ENCODE data around the gene SMARCA2. TPM values are rescaled to one million over a fixed set of nuclear protein-coding genes. Genes with fewer than 3 reads are reported as not detected.

The SMARCA2 gene
- total RNA-seq, 1 experiment from 2014 or later = 108 TPM

- no peak overlapping the region for H3K4me2 ChIP-seq (ENCODE audit: low read depth, low read length, poor library complexity, severe bottlenecking)
- no peaks in the 10 kb centered on the region for H3K9me2 ChIP-seq (replicated peaks; ENCODE audit: insufficient read depth, low read length)
- peaks cover 90% of the 10 kb centered on the region for H3K4me1 ChIP-seq (ENCODE audit: low read length)
- H3K27me3 ChIP-seq (ENCODE audit: low read length) = no peaks in the 10 kb centered on the region
- H3K36me3 ChIP-seq (ENCODE audit: insufficient read depth, low read length) = no peaks in the 10 kb centered on the region; the same call in 1 of the 2 replicates
- H3K4me3 ChIP-seq (ENCODE audit: low read length) = no peak overlapping the region
- no peaks in the 10 kb centered on the region for H3K79me2 ChIP-seq (ENCODE audit: low read length)
- no peaks in the 10 kb centered on the region for H3K9me3 ChIP-seq (ENCODE audit: low read length)
- H3K9ac ChIP-seq (ENCODE audit: low read length) = no peak overlapping the region; the same call in 1 of the 2 replicates
- H3K27ac ChIP-seq (ENCODE audit: low read length) = peak overlapping the region; percentile 95
- peak; percentile 41 for DNase-seq
- no peak overlapping the region for H2AFZ ChIP-seq (ENCODE audit: low read length)
- no peaks in the 10 kb centered on the region for H4K20me1 ChIP-seq (ENCODE audit: insufficient read depth, low read depth, low read length)
Measured at GRCh38 chr9:2231101-2231500, 216.0 kb downstream of the SMARCA2 start.

DNA sequence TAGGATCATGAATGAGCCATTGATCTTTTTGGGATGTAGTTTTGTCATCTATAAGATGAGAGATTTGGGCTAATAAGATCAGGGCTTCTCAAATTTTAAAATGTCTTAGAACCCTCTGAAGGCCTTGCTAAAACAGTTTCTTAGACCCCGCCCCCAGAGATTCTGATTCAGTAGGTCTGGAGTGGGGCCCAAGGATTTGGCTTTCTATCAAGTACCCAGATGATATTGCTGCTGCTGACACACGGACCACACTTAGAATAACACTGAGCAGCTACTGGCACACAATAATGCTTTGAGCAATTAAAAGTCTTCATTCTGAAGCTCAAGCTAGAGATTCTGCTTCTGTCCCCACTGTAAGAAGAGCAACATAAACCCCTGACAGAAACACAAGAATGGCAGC, 216.7 kb downstream of the SMARCA2 start:
- Histone ChIP-seq H3K4me1 (ENCODE audit: low read length) (peaks cover 96% of the 10 kb centered on the region), H3K4me3 (ENCODE audit: low read length) (no peak overlapping the region), H3K9ac (ENCODE audit: low read length) (peak overlapping the region; percentile 47), H2AFZ (ENCODE audit: low read length) (no peak overlapping the region), H3K4me2 (ENCODE audit: low read depth, low read length, poor library complexity, severe bottlenecking) (peak overlapping the region; percentile 17), H3K27me3 (ENCODE audit: low read length) (no peaks in the 10 kb centered on the region), H4K20me1 (ENCODE audit: insufficient read depth, low read depth, low read length) (no peaks in the 10 kb centered on the region), H3K79me2 (ENCODE audit: low read length) (no peaks in the 10 kb centered on the region), H3K27ac (ENCODE audit: low read length) (peak overlapping the region; percentile 95), H3K9me2 (replicated peaks; ENCODE audit: insufficient read depth, low read length) (no peaks in the 10 kb centered on the region), H3K36me3 (ENCODE audit: insufficient read depth, low read length) (no peaks in the 10 kb centered on the region; the same call in 1 of the 2 replicates), H3K9me3 (ENCODE audit: low read length) (no peaks in the 10 kb centered on the region)
- DNase-seq = peak; percentile 72

GRCh38 chr9:2233274-2233673, 218.1 kb downstream of the SMARCA2 start:
- Histone ChIP-seq H3K27me3 (ENCODE audit: low read length) (no peaks in the 10 kb centered on the region), H3K4me2 (ENCODE audit: low read depth, low read length, poor library complexity, severe bottlenecking) (peak overlapping the region; percentile 61), H3K9me3 (ENCODE audit: low read length) (no peaks in the 10 kb centered on the region), H3K4me3 (ENCODE audit: low read length) (no peak overlapping the region), H2AFZ (ENCODE audit: low read length) (no peak overlapping the region), H3K36me3 (ENCODE audit: insufficient read depth, low read length) (no peaks in the 10 kb centered on the region; the same call in 1 of the 2 replicates), H3K27ac (ENCODE audit: low read length) (peak overlapping the region; percentile 95), H3K9me2 (replicated peaks; ENCODE audit: insufficient read depth, low read length) (no peaks in the 10 kb centered on the region), H3K79me2 (ENCODE audit: low read length) (no peaks in the 10 kb centered on the region), H3K4me1 (ENCODE audit: low read length) (peaks cover 97% of the 10 kb centered on the region), H3K9ac (ENCODE audit: low read length) (peak overlapping the region; percentile 71), H4K20me1 (ENCODE audit: insufficient read depth, low read depth, low read length) (no peaks in the 10 kb centered on the region)
- peak; percentile 44 for DNase-seq

DNA sequence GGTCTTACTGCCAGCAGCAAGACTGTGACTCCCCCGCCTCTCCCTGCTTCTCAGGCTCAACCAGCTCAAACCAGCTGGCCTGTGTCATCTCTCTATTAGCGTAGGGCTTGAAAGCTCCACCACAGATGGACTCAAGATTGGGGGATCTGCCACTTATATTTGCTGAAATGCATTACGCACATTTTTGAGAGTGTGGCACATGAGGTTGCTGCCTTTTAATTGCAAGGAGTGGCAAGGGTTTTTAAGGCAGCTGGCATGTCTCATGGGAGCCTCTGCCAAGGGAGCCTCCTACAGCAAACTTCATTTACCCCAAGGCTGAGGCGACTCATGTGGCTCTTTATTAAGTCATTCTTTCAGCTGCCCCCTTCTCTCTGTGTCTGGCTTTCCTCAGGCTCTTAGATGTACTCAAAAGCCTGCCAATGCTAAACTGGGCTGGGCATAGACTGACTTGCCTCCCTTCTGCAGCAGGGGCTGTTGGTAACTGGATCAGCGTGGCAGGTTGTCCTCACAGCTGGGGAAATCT, 219.3 kb downstream of the SMARCA2 start:
- peak; percentile 83 for DNase-seq

GRCh38 chr9:2235623-2236022, 220.5 kb downstream of the SMARCA2 start:
- Histone ChIP-seq H4K20me1 (ENCODE audit: insufficient read depth, low read depth, low read length) (no peaks in the 10 kb centered on the region), H2AFZ (ENCODE audit: low read length) (no peak overlapping the region), H3K79me2 (ENCODE audit: low read length) (no peaks in the 10 kb centered on the region), H3K27me3 (ENCODE audit: low read length) (no peaks in the 10 kb centered on the region), H3K9ac (ENCODE audit: low read length) (peak overlapping the region; percentile 71), H3K4me3 (ENCODE audit: low read length) (peak overlapping the region; percentile 37; the same call in 1 of the 2 replicates), H3K27ac (ENCODE audit: low read length) (peak overlapping the region; percentile 95), H3K4me1 (ENCODE audit: low read length) (peaks cover 95% of the 10 kb centered on the region), H3K9me3 (ENCODE audit: low read length) (no peaks in the 10 kb centered on the region), H3K4me2 (ENCODE audit: low read depth, low read length, poor library complexity, severe bottlenecking) (peak overlapping the region; percentile 61), H3K36me3 (ENCODE audit: insufficient read depth, low read length) (no peaks in the 10 kb centered on the region), H3K9me2 (replicated peaks; ENCODE audit: insufficient read depth, low read length) (no peaks in the 10 kb centered on the region)
- DNase-seq = peak; percentile 40

More for the DNA sequence above, 219.3 kb downstream of the SMARCA2 start:
- no peaks in the 10 kb centered on the region for H3K79me2 ChIP-seq (ENCODE audit: low read length)
- no peaks in the 10 kb centered on the region for H3K9me2 ChIP-seq (replicated peaks; ENCODE audit: insufficient read depth, low read length)
- H3K4me1 ChIP-seq (ENCODE audit: low read length) = peaks cover 97% of the 10 kb centered on the region
- H3K9ac ChIP-seq (ENCODE audit: low read length) = peak overlapping the region; percentile 71
- peak overlapping the region; percentile 95 for H3K27ac ChIP-seq (ENCODE audit: low read length)
- H3K36me3 ChIP-seq (ENCODE audit: insufficient read depth, low read length) = no peaks in the 10 kb centered on the region; the same call in 1 of the 2 replicates
- no peaks in the 10 kb centered on the region for H4K20me1 ChIP-seq (ENCODE audit: insufficient read depth, low read depth, low read length)
- H3K4me2 ChIP-seq (ENCODE audit: low read depth, low read length, poor library complexity, severe bottlenecking) = peak overlapping the region; percentile 61
- H3K27me3 ChIP-seq (ENCODE audit: low read length) = no peaks in the 10 kb centered on the region
- H2AFZ ChIP-seq (ENCODE audit: low read length) = no peak overlapping the region
- H3K9me3 ChIP-seq (ENCODE audit: low read length) = no peaks in the 10 kb centered on the region
- H3K4me3 ChIP-seq (ENCODE audit: low read length) = peak overlapping the region; percentile 37; the same call in 1 of the 2 replicates

DNA sequence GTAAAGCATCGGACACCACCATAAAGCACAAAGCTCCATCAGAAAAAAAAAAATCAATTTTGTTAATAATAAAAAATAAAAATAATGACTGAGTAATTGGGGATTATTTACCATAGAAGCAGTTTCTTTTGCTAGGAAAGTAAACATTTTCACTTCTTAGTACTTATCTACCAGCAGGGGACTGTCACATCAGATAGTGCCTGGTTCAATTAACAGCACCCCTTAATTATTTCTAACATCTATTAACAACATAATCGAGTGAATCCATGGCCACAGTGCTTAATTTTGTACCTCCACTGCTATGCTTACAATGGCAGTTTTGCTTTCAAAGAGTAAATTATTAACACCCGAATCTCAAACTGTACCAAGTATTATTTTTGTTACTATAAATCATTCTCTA, 221.7 kb downstream of the SMARCA2 start:
- Histone ChIP-seq H3K9me2 (replicated peaks; ENCODE audit: insufficient read depth, low read length) (no peaks in the 10 kb centered on the region), H2AFZ (ENCODE audit: low read length) (no peak overlapping the region), H3K9me3 (ENCODE audit: low read length) (no peaks in the 10 kb centered on the region), H3K4me2 (ENCODE audit: low read depth, low read length, poor library complexity, severe bottlenecking) (no peak overlapping the region), H3K4me1 (ENCODE audit: low read length) (peaks cover 86% of the 10 kb centered on the region), H3K36me3 (ENCODE audit: insufficient read depth, low read length) (no peaks in the 10 kb centered on the region), H4K20me1 (ENCODE audit: insufficient read depth, low read depth, low read length) (no peaks in the 10 kb centered on the region), H3K79me2 (ENCODE audit: low read length) (no peaks in the 10 kb centered on the region), H3K27me3 (ENCODE audit: low read length) (no peaks in the 10 kb centered on the region), H3K27ac (ENCODE audit: low read length) (peak overlapping the region; percentile 95), H3K9ac (ENCODE audit: low read length) (0 out of 2 replicates have a peak overlapping the region, but pooled peaks have one; percentile 6), H3K4me3 (ENCODE audit: low read length) (no peak overlapping the region)
- DNase-seq = peak; percentile 55

DNA sequence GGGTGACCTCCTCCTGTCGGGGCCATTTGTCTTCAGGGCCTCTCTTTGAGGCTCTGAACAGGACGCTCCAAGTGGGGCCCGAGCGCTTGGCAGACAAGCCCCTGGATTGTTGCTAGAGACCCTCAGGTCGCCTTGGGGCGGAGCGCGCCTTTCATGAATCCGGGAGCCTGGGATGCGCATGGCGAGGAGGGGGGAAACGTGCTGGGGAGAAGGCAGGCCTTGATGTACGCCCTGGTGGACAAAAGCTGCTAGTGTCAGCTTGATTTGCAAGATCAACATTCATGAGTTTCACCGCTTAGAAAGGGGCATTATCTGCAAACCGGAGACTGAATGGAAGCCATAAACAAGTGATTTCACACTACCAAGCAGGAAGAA, 226.3 kb downstream of the SMARCA2 start:
- H3K4me3 ChIP-seq (ENCODE audit: low read length) = 0 out of 2 replicates have a peak overlapping the region, but pooled peaks have one; percentile 66
- peak overlapping the region; percentile 96 for H3K27ac ChIP-seq (ENCODE audit: low read length)
- no peak overlapping the region for H2AFZ ChIP-seq (ENCODE audit: low read length)
- no peaks in the 10 kb centered on the region for H3K79me2 ChIP-seq (ENCODE audit: low read length)
- H3K36me3 ChIP-seq (ENCODE audit: insufficient read depth, low read length) = peaks cover 12% of the 10 kb centered on the region
- DNase-seq = no peak
- H3K4me2 ChIP-seq (ENCODE audit: low read depth, low read length, poor library complexity, severe bottlenecking) = peak overlapping the region; percentile 89
- H3K9me3 ChIP-seq (ENCODE audit: low read length) = peaks cover 4% of the 10 kb centered on the region
- peaks cover 77% of the 10 kb centered on the region for H3K4me1 ChIP-seq (ENCODE audit: low read length)
- no peaks in the 10 kb centered on the region for H4K20me1 ChIP-seq (ENCODE audit: insufficient read depth, low read depth, low read length)
- no peaks in the 10 kb centered on the region for H3K9me2 ChIP-seq (replicated peaks; ENCODE audit: insufficient read depth, low read length)
- peak overlapping the region; percentile 82 for H3K9ac ChIP-seq (ENCODE audit: low read length)
- no peaks in the 10 kb centered on the region for H3K27me3 ChIP-seq (ENCODE audit: low read length)

GRCh38 chr9:2241836-2242741, 226.9 kb downstream of the SMARCA2 start:
- no peak overlapping the region for H2AFZ ChIP-seq (ENCODE audit: low read length)
- no peaks in the 10 kb centered on the region for H3K9me2 ChIP-seq (replicated peaks; ENCODE audit: insufficient read depth, low read length)
- H3K9ac ChIP-seq (ENCODE audit: low read length) = peak overlapping the region; percentile 82
- H3K27ac ChIP-seq (ENCODE audit: low read length) = peak overlapping the region; percentile 96
- H4K20me1 ChIP-seq (ENCODE audit: insufficient read depth, low read depth, low read length) = no peaks in the 10 kb centered on the region
- peak overlapping the region; percentile 66 for H3K4me3 ChIP-seq (ENCODE audit: low read length)
- no peaks in the 10 kb centered on the region for H3K27me3 ChIP-seq (ENCODE audit: low read length)
- H3K36me3 ChIP-seq (ENCODE audit: insufficient read depth, low read length) = peaks cover 12% of the 10 kb centered on the region
- H3K4me2 ChIP-seq (ENCODE audit: low read depth, low read length, poor library complexity, severe bottlenecking) = peak overlapping the region; percentile 89
- peak; percentile 93 for DNase-seq
- H3K79me2 ChIP-seq (ENCODE audit: low read length) = no peaks in the 10 kb centered on the region
- peaks cover 4% of the 10 kb centered on the region for H3K9me3 ChIP-seq (ENCODE audit: low read length)
- H3K4me1 ChIP-seq (ENCODE audit: low read length) = peaks cover 72% of the 10 kb centered on the region

Data from Karpas-422 (cell line).